Right lobe of liver (tissue), 4 donors: ENCODE measurements around the gene KLF13.

ENCODE experiments used
- CTCF ChIP-seq, 4 donors: fragments of 200-600 bp in 3 of 4; fragments of 450-650 bp in 1 of 4; IDR thresholded peaks; one replicate each; pipeline versions ENCODE4 v1.5.1 to v1.8.0; 2016 to 2022; ENCODE audit warnings: antibody characterized with exemption in 4 of 4, mild to moderate bottlenecking in 2 of 4
- POLR2A ChIP-seq: fragments of 450-650 bp; IDR thresholded peaks from one replicate; pipeline ENCODE4 v1.6.1; 2017; ENCODE audit warnings: antibody characterized with exemption, mild to moderate bottlenecking
- donor health status: DM: no; HTN: no; CAD: no.
- donor health status: DM: no; HTN: no; CAD: no.
- donor health status: DM: no; HTN: yes; CAD: no.

DNA sequence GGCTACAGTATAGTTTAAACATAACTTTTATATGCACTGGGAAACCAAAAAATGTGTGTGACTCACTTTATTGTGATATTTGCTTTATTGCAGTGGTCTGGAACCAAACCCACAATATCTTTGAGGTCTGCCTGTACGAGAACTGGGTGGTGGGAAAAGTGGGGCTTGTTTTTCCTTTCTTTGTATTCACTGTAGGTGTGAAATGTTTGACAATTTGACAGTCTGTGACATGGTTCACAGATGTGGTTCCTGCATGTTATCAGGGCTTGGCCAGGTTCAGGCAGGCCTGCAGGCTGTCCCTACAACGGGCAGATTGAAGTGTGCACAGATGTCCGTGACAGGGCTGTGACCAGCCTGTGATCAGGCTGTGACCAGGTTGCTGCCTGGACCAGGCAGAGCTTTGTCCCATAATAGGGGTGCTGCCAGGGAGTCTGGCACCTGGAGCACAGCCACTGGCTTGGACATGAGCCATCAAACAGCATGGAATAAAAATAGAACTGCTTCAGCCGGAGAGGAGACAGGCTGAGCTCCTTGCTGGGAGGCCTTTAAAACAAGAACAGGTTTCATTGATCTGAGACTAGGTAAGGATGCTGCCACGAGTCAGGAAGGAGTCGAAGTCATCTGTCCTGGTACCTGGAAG is 61.0 kb downstream of the KLF13 start:
- TF ChIP-seq CTCF (IDR thresholded peaks at IDR 0.05) (no peak), POLR2A (no peak)
